ENCODE data around the gene PARD3B. TPM values are rescaled to one million over a fixed set of nuclear protein-coding genes. Genes with fewer than 3 reads are reported as not detected.

The PARD3B gene
- total and polyA plus RNA-seq, 3 experiments from 2014 or later, result 0.11 to 0.26 TPM; not detected in 1

GRCh38 chr2:205033431-205033830, 488.2 kb downstream of the PARD3B start:
- Mint-ChIP-seq H3K9me3 (no peaks in the 10 kb centered on the region), H3K4me1 (peaks cover 1 to 8% (median 2%) of the 10 kb centered on the region in 3 donors), H3K27me3 (no peaks in the 10 kb centered on the region), H3K4me3 (no peak overlapping the region), H3K36me3 (no peaks in the 10 kb centered on the region), H3K27ac (no peak overlapping the region)
- H3K27ac ChIP-seq (ENCODE audit: low read depth, low read length), result no peak overlapping the region
- DNase-seq, result no peak
- no peaks in the 10 kb centered on the region for H3K27me3 ChIP-seq (ENCODE audit: insufficient read depth, low read length, poor library complexity, severe bottlenecking)
- H3K9me3 ChIP-seq (ENCODE audit: low read length), result no peaks in the 10 kb centered on the region
- CTCF ChIA-PET, result no interaction called here
- peaks cover 12% of the 10 kb centered on the region for H3K4me1 ChIP-seq (ENCODE audit: insufficient read depth, low read length)
- no peaks in the 10 kb centered on the region for H3K36me3 ChIP-seq (ENCODE audit: insufficient read depth, low read length)
- no peak overlapping the region for H3K4me3 ChIP-seq (ENCODE audit: low read length)
- POLR2A ChIA-PET, result no interaction called here

DNA sequence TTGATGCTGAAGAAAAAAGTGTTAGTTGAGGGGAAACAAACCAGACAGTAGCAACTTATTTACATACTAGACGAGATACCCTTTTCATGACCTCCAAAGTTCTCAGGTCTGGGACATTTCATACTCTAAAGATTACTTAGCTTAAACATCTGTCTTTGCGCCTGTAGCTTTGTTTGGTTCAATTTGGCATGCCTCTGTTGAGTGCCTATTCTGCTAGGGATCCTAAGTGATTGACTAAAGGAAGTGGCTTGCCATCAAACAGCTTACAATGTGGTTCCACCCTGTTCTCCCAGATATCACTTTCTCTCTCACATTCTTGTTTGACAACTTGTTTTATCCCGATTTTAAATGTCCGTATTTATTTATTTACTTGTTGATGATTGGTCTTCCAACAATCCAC, 488.8 kb downstream of the PARD3B start:
- CTCF ChIA-PET, result no interaction called here
- Histone ChIP-seq H3K27me3 (ENCODE audit: insufficient read depth, low read length, poor library complexity, severe bottlenecking) (no peaks in the 10 kb centered on the region), H3K9me3 (ENCODE audit: low read length) (no peaks in the 10 kb centered on the region), H3K4me3 (ENCODE audit: low read length) (peak overlapping the region; percentile 2), H3K36me3 (ENCODE audit: insufficient read depth, low read length) (no peaks in the 10 kb centered on the region), H3K27ac (ENCODE audit: low read depth, low read length) (no peak overlapping the region), H3K4me1 (ENCODE audit: insufficient read depth, low read length) (peaks cover 12% of the 10 kb centered on the region)
- peak in 1 of 5 donors; percentile 7 for DNase-seq
- Mint-ChIP-seq H3K4me1 (peaks cover 1 to 8% (median 2%) of the 10 kb centered on the region in 3 donors), H3K4me3 (no peak overlapping the region), H3K9me3 (no peaks in the 10 kb centered on the region), H3K27me3 (no peaks in the 10 kb centered on the region), H3K36me3 (no peaks in the 10 kb centered on the region), H3K27ac (no peak overlapping the region)
- POLR2A ChIA-PET, result no interaction called here

GRCh38 chr2:205040323-205040722, 495.0 kb downstream of the PARD3B start:
- no peaks in the 10 kb centered on the region for H3K9me3 ChIP-seq (ENCODE audit: low read length)
- H3K27ac ChIP-seq (ENCODE audit: low read depth, low read length), result no peak overlapping the region
- H3K4me1 Mint-ChIP-seq, result no peaks in the 10 kb centered on the region
- ChIA-PET CTCF (no interaction called here), POLR2A (no interaction called here)
- no peak overlapping the region for H3K4me3 Mint-ChIP-seq
- H3K4me1 ChIP-seq (ENCODE audit: insufficient read depth, low read length), result no peaks in the 10 kb centered on the region
- H3K4me3 ChIP-seq (ENCODE audit: low read length), result no peak overlapping the region
- no peaks in the 10 kb centered on the region for H3K27me3 Mint-ChIP-seq
- H3K27ac Mint-ChIP-seq, result no peak overlapping the region
- no peaks in the 10 kb centered on the region for H3K36me3 ChIP-seq (ENCODE audit: insufficient read depth, low read length)
- H3K9me3 Mint-ChIP-seq, result peaks cover 0 to 7% (median 2%) of the 10 kb centered on the region in 5 donors
- no peak for DNase-seq
- H3K27me3 ChIP-seq (ENCODE audit: insufficient read depth, low read length, poor library complexity, severe bottlenecking), result no peaks in the 10 kb centered on the region
- peaks cover 0 to 4% (median 0%) of the 10 kb centered on the region in 3 donors for H3K36me3 Mint-ChIP-seq

GRCh38 chr2:205041472-205042130, 496.3 kb downstream of the PARD3B start:
- peaks cover 0 to 4% (median 0%) of the 10 kb centered on the region in 3 donors for H3K36me3 Mint-ChIP-seq

GRCh38 chr2:205043285-205043684, 498.0 kb downstream of the PARD3B start:
- Mint-ChIP-seq H3K4me1 (no peaks in the 10 kb centered on the region), H3K27me3 (no peaks in the 10 kb centered on the region), H3K36me3 (peaks cover 0 to 4% (median 0%) of the 10 kb centered on the region in 3 donors), H3K9me3 (peaks cover 0 to 8% (median 2%) of the 10 kb centered on the region in 5 donors), H3K4me3 (no peak overlapping the region), H3K27ac (no peak overlapping the region)
- Histone ChIP-seq H3K4me1 (ENCODE audit: insufficient read depth, low read length) (no peaks in the 10 kb centered on the region), H3K27me3 (ENCODE audit: insufficient read depth, low read length, poor library complexity, severe bottlenecking) (no peaks in the 10 kb centered on the region), H3K36me3 (ENCODE audit: insufficient read depth, low read length) (no peaks in the 10 kb centered on the region), H3K27ac (ENCODE audit: low read depth, low read length) (no peak overlapping the region), H3K9me3 (ENCODE audit: low read length) (no peaks in the 10 kb centered on the region), H3K4me3 (ENCODE audit: low read length) (no peak overlapping the region)
- CTCF ChIA-PET, result no interaction called here
- DNase-seq, result no peak
- POLR2A ChIA-PET, result no interaction called here

More at GRCh38 chr2:205041472-205042130, 496.3 kb downstream of the PARD3B start:
- H3K4me1 Mint-ChIP-seq, result no peaks in the 10 kb centered on the region
- H3K27ac Mint-ChIP-seq, result no peak overlapping the region
- no peaks in the 10 kb centered on the region for H3K27me3 ChIP-seq (ENCODE audit: insufficient read depth, low read length, poor library complexity, severe bottlenecking)
- ChIA-PET CTCF (no interaction called here), POLR2A (no interaction called here)
- no peaks in the 10 kb centered on the region for H3K36me3 ChIP-seq (ENCODE audit: insufficient read depth, low read length)
- no peak overlapping the region for H3K27ac ChIP-seq (ENCODE audit: low read depth, low read length)
- H3K9me3 Mint-ChIP-seq, result peaks cover 0 to 8% (median 2%) of the 10 kb centered on the region in 5 donors
- H3K4me3 ChIP-seq (ENCODE audit: low read length), result no peak overlapping the region
- H3K9me3 ChIP-seq (ENCODE audit: low read length), result no peaks in the 10 kb centered on the region
- DNase-seq, result no peak
- H3K27me3 Mint-ChIP-seq, result no peaks in the 10 kb centered on the region
- no peaks in the 10 kb centered on the region for H3K4me1 ChIP-seq (ENCODE audit: insufficient read depth, low read length)
- H3K4me3 Mint-ChIP-seq, result no peak overlapping the region

DNA sequence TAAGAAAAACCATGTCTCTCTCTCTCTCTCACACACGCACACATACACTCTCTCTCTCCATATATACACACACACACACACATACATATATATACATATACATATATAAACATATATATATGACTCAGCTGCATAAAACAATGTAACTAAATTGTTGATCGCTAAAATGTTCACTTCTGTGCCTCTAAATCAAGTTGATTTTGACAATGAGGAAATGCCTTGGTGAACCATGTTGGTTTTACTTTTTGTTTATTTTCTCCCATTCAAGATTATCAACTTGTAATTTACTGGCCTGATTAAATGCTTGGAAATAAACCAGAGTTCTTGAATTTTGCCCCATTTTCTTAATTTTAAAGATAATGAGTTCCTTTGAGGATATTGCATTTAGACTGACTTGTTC, 500.4 kb downstream of the PARD3B start:
- DNase-seq, result no peak
- peaks cover 0 to 4% (median 2%) of the 10 kb centered on the region in 3 donors for H3K36me3 Mint-ChIP-seq
- POLR2A ChIA-PET, result no interaction called here
- Histone ChIP-seq H3K4me1 (ENCODE audit: insufficient read depth, low read length) (no peaks in the 10 kb centered on the region), H3K36me3 (ENCODE audit: insufficient read depth, low read length) (no peaks in the 10 kb centered on the region), H3K9me3 (ENCODE audit: low read length) (no peaks in the 10 kb centered on the region), H3K4me3 (ENCODE audit: low read length) (no peak overlapping the region), H3K27ac (ENCODE audit: low read depth, low read length) (no peak overlapping the region), H3K27me3 (ENCODE audit: insufficient read depth, low read length, poor library complexity, severe bottlenecking) (no peaks in the 10 kb centered on the region)
- H3K4me1 Mint-ChIP-seq, result no peaks in the 10 kb centered on the region
- no peaks in the 10 kb centered on the region for H3K27me3 Mint-ChIP-seq
- H3K9me3 Mint-ChIP-seq, result peaks cover 1 to 11% (median 6%) of the 10 kb centered on the region in 5 donors
- no peak overlapping the region for H3K4me3 Mint-ChIP-seq
- CTCF ChIA-PET, result no interaction called here
- no peak overlapping the region for H3K27ac Mint-ChIP-seq

- H3K27ac Mint-ChIP-seq, result no peak overlapping the region
- H3K9me3 ChIP-seq (ENCODE audit: low read length), result no peaks in the 10 kb centered on the region
- no peak for DNase-seq
- no peak overlapping the region for H3K27ac ChIP-seq (ENCODE audit: low read depth, low read length)
- H3K4me1 Mint-ChIP-seq, result peaks cover 0 to 5% (median 0%) of the 10 kb centered on the region in 3 donors
- H3K27me3 Mint-ChIP-seq, result no peaks in the 10 kb centered on the region
- ChIA-PET POLR2A (no interaction called here), CTCF (no interaction called here)
- H3K36me3 ChIP-seq (ENCODE audit: insufficient read depth, low read length), result no peaks in the 10 kb centered on the region
- peaks cover 0 to 11% (median 6%) of the 10 kb centered on the region in 5 donors for H3K9me3 Mint-ChIP-seq
- H3K4me3 Mint-ChIP-seq, result no peak overlapping the region
- H3K4me3 ChIP-seq (ENCODE audit: low read length), result no peak overlapping the region
- H3K4me1 ChIP-seq (ENCODE audit: insufficient read depth, low read length), result no peaks in the 10 kb centered on the region
- peaks cover 0 to 4% (median 2%) of the 10 kb centered on the region in 3 donors for H3K36me3 Mint-ChIP-seq
- H3K27me3 ChIP-seq (ENCODE audit: insufficient read depth, low read length, poor library complexity, severe bottlenecking), result no peaks in the 10 kb centered on the region
Observed at GRCh38 chr2:205047273-205047839, 502.1 kb downstream of the PARD3B start.

DNA sequence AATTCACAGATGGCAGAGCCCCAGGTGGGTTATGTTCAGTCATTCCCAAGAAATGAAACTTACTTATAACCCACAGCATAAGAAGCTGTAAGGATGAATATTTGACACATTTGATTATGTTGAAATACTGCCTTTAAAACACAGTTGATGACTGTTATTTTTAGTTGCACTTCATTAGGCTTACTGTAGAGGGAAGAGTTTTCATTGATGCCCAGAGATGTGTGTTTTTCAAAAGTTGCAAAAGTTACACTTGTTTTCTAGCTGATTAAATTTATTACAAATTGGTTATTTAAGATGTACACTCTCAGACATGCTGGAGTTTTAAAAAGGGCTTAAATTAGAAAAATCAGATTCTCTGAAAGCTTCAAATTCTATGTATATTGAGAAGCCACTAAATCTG, 506.1 kb downstream of the PARD3B start:
- H3K4me1 Mint-ChIP-seq, result peaks cover 0 to 10% (median 0%) of the 10 kb centered on the region in 3 donors
- POLR2A ChIA-PET, result no interaction called here
- H3K9me3 ChIP-seq (ENCODE audit: low read length), result no peaks in the 10 kb centered on the region

More for the DNA sequence above, 506.1 kb downstream of the PARD3B start:
- Mint-ChIP-seq H3K4me3 (no peak overlapping the region), H3K27ac (no peak overlapping the region), H3K9me3 (peaks cover 0 to 8% (median 2%) of the 10 kb centered on the region in 5 donors), H3K36me3 (peaks cover 0 to 2% (median 0%) of the 10 kb centered on the region in 3 donors), H3K27me3 (no peaks in the 10 kb centered on the region)
- CTCF ChIA-PET, result no interaction called here
- no peak for DNase-seq
- Histone ChIP-seq H3K36me3 (ENCODE audit: insufficient read depth, low read length) (no peaks in the 10 kb centered on the region), H3K4me1 (ENCODE audit: insufficient read depth, low read length) (no peaks in the 10 kb centered on the region), H3K27me3 (ENCODE audit: insufficient read depth, low read length, poor library complexity, severe bottlenecking) (no peaks in the 10 kb centered on the region), H3K4me3 (ENCODE audit: low read length) (no peak overlapping the region), H3K27ac (ENCODE audit: low read depth, low read length) (no peak overlapping the region)

Measured in CD8-positive, alpha-beta memory T cell (primary cell).